ENCODE results near the gene SIL1.

GRCh38 chr5:139017624-139018023 is 180.5 kb downstream of the SIL1 start:
- TF ChIP-seq CTCF (IDR thresholded peaks at IDR 0.05; ENCODE audit: low read length) (no peak), EZH2 (IDR thresholded peaks at IDR 0.05; ENCODE audit: borderline replicate concordance, low read length) (no peak)

Data from OCI-LY1 (cell line).